Measurements from ENCODE around the gene S1PR2.
A peak's percentile ranks its signal among the peaks of the same experiment; 100 is the strongest.

The S1PR2 gene, protein sequence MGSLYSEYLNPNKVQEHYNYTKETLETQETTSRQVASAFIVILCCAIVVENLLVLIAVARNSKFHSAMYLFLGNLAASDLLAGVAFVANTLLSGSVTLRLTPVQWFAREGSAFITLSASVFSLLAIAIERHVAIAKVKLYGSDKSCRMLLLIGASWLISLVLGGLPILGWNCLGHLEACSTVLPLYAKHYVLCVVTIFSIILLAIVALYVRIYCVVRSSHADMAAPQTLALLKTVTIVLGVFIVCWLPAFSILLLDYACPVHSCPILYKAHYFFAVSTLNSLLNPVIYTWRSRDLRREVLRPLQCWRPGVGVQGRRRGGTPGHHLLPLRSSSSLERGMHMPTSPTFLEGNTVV
- total RNA-seq, result 7.1 to 37.9 (median 24.3) reads per million in 3 experiments

DNA sequence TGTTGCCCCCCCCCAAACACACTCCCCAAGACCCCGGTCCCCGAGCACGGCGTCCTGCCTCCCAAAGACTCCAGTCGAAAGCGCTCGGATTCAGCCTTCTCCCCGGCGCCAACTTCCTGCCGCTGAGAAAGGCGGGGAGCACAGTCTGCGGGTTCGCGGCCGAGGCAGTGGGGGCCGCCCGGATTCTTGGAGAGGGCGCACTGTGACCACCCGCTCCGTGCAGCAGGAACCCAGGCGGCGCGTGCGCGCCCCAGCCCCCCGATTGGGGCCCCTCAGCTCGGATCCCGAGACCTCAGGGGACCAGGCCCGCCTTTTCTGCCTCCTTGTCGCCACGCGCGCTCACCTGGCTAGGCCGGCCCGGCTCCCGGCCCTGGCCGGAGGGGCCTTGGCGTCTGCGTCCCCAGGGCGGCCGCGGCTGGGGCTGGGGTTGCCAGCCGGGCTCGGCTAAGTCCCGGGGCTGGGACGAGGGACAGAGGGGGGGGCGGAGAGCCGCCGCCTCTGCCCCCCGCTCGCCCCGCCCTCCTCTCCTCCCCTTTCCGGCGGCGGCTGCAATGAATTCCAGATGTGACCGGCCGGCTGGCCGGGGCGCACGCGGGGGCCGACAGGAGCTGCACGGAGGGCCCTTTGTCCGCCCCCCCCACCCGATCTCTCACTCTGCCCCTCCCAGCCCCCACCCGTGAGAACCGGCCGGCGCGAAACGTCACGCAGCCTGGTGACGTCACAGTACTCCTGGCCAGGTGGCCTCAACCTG lies at the start of gene S1PR2:
S1PR2 (minus strand) TSS at position 471 of the 751 bp plus-strand sequence. CDS start 6,426 bp downstream, outside the sequence.
- peak; percentile 69 for DNase-seq

DNA sequence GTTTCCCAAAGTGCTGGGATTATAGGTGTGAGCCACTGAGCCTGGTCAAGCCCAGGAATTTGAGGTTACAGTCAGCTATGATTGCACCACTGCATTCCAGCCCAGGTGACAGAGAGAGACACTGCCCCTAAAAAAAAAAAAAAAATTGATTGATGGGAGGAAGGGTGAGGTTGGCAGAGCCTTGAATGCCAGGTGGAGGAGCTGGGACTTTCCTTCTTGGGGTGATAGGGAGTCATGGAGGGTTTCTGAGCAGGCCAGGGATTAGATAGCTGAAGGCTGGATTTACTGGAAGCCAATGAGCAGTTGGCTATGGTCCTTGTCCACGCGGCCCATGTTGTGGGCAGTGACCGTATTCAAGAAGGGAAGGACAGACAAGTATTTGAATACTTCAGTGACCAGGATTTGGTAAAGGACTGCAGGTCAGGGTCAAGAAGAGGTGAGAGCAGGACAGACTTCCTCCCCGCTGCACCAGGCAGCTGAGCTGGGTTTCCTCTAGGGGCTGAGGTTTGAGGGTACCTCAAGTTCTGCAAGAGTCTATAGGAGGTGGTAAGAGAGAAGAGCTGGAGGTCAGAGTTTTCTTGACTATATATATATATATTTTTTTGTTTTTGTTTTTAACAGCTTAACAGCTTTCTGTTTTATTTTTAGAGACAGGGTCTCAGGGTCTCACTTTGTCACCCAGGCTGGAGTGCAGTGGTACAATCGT lies 48.8 kb upstream of the S1PR2 start:
- no peak for DNase-seq

DNA sequence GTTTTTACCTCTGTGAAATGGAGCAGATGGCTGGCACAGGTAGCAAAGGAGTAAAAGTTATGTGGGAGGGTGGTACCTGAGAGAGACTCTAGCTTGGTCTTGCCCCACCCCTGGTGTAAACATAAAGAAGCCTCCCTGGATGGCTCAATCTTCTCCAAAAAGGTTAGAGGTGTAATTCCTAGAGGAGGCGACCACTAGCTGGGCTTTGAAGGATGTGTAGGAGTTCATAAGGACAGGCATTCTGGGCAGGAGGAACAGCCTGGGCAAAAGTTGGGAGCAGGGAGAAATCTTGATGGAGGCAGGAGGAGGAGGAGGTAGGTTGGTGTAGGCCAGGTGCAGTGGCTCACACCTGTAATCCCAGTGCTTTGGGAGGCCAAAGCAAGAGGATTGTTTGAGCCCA lies 47.8 kb upstream of the S1PR2 start:
- no peak for DNase-seq

DNA sequence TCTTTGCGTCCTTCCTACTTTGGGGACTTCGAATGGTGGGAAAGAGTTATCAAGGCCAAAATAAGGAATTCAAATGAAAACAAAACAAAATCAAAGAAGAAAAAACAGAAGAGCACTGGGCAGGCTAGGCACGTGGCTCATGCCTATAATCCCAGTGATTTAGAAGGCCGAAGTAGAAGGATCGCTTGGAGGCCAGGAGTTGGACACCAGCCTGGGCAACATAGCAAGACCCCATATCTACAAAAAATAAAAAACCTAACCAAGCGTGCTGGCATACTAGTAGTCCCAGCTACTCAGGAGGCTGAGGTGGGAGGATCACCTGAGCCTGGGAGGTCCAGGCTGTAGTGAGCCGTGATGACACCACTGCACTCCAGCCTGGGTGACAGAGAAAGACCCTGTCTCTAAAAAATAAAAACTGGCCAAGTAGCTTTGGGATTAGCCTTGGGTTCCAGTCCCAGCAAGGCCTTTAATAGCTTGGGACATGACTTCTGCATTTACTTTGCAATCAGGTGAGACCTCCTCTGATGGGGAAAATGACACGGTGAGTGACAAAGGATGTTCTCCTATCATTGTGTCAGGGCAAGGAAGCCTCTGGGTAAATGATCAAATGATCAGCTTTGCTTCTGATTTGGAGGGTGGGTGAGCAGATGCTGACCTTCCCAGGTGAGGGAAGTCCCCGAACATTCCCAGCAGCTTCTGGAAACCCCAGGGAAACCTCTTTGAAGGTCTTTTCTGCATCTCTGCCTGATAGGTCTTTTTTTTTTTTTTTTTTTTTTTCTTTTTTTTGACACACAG lies 46.9 kb upstream of the S1PR2 start:
- DNase-seq, result no peak

DNA sequence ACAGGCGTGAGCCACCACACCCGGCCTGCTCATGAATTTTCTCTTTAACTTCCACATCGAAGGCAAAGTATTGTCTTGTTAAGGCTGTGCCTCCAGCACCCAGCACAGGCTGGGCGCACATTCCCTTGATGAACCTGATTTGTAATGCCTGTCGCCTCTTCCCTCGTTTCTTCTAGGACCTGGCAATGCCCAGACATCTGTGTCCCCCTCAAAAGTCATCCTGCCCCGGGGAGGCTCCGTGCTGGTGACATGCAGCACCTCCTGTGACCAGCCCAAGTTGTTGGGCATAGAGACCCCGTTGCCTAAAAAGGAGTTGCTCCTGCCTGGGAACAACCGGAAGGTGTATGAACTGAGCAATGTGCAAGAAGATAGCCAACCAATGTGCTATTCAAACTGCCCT lies 43.5 kb upstream of the S1PR2 start:
- no peak for DNase-seq

DNA sequence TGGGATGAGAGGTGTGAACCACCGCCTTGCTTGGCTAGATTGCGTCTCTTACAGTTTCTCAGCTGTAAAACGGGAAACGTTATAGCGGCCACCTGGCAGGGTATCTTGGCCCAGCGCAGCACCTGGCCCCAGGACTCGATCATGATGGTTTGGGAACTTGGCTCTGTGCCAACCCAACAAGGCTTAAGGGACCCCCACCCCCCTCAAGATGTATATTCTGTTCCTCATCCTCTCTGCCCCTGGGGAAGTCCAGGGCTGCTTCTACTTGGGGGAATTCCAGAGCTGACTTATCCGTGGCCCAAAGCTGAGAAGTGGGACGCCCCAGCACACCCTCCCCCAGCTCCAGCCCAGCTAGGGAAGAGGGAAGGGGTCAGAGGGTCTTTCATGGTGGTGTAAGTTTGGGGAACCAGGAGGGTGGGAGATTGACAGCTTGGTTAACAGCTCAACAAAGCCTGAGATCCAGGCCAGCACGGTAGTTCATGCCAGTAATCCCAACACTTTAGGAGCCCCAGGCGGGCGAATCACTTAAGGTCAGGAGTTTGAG lies 40.5 kb upstream of the S1PR2 start:
- no peak for DNase-seq

DNA sequence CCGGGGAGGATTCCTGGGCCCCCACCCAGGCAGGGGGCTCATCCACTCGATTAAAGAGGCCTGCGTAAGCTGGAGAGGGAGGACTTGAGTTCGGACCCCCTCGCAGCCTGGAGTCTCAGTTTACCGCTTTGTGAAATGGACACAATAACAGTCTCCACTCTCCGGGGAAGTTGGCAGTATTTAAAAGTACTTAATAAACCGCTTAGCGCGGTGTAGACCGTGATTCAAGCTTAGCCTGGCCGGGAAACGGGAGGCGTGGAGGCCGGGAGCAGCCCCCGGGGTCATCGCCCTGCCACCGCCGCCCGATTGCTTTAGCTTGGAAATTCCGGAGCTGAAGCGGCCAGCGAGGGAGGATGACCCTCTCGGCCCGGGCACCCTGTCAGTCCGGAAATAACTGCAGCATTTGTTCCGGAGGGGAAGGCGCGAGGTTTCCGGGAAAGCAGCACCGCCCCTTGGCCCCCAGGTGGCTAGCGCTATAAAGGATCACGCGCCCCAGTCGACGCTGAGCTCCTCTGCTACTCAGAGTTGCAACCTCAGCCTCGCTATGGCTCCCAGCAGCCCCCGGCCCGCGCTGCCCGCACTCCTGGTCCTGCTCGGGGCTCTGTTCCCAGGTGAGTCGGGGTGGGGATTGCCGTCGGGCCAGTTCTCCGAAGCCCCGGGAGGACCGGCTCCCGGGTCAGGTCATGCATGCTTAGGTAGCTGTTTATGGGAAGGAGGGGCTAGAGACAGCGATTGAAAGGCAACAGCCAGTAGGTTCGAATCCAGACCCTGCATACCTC lies 39.7 kb upstream of the S1PR2 start, which contains the start of gene ICAM1:
ICAM1 (plus strand) TSS at position 505 of the 779 bp plus-strand sequence; CDS start at position 545, 40 bp downstream.
- DNase-seq, result peak; percentile 70

DNA sequence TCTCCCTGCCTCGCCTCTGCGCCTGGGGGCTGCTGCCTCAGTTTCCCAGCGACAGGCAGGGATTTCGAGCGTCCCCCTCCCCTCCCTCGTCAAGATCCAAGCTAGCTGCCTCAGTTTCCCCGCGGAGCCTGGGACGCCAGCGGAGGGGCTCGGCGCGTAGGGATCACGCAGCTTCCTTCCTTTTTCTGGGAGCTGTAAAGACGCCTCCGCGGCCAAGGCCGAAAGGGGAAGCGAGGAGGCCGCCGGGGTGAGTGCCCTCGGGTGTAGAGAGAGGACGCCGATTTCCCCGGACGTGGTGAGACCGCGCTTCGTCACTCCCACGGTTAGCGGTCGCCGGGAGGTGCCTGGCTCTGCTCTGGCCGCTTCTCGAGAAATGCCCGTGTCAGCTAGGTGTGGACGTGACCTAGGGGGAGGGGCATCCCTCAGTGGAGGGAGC lies 39.1 kb upstream of the S1PR2 start:
- DNase-seq, result peak; percentile 68

DNA sequence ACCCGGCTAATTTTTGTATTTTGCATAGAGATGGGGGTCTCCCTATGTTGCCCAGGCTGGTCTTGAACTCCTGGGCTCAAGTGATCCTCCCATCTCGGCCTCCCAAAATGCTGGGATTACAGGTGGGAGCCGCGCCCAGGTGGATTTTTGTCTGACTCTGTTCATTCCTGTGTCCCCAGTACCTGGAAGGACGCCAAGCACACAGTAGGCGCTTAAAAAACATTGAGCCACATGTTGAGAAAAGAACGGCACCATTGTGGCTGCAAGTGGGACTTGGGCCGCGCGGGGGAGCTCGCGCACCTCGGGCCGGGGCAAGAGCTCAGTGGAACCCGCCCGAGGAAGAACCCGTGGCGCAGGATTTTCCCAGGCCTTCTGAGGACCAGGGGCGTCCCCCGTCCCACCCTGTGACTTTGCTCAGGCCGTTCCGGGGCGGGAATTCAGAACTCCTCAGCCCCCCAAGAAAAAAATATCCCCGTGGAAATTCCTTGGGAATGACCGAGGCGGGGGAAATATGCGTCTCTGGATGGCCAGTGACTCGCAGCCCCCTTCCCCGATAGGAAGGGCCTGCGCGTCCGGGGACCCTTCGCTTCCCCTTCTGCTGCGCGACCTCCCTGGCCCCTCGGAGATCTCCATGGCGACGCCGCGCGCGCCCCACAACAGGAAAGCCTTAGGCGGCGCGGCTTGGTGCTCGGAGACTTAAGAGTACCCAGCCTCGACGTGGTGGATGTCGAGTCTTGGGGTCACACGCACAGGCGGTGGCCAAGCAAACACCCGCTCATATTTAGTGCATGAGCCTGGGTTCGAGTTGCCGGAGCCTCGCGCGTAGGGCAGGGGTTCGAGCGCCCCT lies 38.4 kb upstream of the S1PR2 start:
- peak; percentile 81 for DNase-seq

DNA sequence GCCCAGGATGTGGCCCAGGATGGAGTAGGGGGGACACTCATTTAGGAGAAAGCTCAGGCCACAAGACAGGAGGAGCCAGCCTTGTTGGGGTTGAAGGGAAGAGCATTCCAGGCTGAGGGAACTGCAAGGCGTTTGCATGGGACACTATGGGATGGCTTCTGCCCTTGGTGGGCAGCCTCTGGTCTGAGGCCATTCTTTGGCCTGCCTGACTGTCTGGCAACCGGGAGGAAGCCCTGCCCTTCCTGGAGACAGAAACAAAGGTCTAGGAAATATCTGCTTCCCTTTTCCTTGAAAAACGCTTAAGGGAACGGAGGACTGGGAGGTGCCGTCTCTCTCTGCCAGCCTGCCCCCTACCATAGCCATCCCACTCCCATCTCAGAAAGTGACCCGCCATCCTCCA lies 36.9 kb upstream of the S1PR2 start:
- DNase-seq, result no peak

DNA sequence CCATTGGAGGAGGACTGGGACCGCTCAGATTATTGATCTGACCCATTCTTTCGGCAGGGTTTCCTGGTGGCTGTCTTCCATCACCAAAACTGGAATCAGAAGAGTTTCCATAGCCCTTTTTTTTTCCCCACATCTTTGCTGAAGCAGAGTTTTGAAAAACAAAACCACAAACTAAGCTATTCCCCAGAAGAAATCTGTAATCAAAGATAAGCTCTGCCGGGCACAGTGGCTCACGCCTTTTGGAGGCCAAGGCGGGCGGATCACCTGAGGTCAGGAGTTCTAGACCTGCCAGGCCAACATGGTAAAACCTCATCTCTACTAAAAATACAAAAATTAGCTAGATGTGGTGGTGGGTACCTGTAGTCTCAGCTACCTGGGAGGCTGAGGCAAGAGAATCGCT lies 35.6 kb upstream of the S1PR2 start:
- DNase-seq, result no peak

DNA sequence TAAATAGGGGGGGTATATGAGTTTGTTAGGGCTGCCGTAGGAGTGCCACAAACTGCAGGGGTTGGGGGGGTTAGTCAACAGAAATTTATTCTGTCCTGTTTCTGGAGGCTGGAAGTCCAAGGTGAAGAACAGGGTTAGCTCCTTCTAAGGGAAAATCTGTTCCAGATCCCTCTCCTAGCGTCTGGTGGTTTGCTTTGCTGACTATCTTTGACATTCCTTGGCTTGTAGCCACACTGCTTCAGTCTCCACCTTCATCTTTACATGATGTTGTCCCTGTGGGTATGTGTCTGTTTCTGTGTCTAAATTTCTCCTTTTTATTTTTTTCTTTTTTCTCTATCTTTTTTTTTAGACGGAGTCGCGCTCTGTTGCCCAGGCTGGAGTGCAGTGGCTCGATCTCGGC lies 31.6 kb upstream of the S1PR2 start:
- DNase-seq, result no peak

DNA sequence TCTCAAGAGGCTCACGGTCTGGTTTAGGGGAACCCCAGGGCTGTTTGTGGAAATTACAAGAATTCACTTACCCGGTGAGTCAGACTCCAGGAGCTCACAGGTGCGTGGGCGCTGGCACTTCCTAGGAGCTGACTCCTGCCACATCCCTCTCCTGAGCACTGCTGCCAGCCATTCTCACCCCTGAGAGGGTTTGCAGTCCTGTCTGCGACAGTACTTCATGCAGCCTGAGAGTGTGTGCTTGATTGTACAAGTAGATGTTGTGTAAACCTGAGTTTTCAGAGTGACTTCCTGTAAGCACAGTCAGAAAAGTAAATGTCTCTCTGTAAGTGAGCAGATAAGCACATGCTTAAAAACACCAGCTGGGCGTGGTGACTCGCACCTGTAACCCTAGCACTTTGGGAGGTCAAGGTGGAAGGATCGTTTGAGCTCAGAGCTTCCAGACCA lies 29.0 kb upstream of the S1PR2 start:
- DNase-seq, result no peak

DNA sequence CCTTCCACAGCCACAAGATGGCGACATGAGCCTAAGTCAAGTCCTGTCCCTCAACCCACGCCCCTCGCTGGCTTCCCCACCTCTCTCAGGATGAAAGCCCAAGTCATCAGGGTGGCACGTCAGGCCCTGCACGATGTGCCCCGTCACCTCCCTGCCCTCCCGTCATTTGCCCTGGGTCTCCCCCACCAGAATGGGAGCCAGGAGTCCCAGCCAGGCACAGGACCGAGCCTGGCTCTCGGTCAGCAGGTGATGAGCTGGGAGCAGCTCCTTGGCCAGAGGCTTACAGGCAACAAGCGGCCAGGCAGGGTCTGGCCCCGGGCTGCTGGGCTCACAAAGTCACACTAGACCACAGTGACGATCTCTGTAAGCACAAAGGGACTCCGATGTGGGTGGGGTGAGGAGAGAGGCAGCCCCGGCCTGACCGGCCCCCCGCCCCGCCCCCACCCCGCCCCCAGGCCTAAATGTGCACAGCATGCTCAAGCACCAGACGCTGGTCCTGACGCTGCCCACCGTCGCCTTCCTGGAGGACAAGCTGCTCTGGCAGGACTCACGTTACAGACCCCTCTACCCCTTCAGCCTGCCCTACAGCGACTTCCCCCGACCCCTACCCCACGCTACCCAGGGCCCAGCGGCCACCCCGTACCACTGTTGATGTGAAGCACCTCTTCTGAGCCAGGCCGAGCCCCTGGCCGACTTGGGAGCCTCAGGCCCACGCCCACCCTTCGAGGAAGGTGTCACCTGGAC lies 28.2 kb upstream of the S1PR2 start:
- peak; percentile 82 for DNase-seq

DNA sequence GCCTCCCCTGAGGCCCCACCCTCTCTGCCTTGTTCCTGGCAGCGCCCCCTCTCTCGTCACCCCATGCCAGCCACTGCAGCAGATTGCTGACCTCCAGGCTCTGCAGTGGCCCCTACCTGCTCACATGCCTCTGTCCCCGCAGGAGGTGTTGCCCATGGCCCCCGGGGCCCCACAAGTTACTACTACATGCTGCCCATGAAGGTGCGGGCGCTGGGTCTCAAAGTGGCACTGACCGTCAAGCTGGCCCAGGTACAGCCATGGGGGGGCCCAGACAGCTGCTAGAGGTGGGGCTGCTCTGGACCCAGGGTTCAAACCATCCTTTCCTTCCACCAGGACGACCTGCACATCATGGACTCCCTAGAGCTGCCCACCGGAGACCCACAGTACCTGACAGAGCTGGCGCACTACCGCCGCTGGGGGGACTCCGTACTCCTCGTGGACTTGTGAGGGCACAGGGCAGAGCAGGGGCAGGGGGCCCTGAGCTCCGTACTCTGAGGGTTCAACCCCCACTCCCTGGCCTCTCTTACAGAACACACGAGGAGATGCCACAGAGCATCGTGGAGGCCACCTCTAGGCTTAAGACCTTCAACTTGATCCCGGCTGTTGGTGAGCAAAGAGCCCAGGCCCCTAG lies 27.1 kb upstream of the S1PR2 start:
- DNase-seq, result no peak

DNA sequence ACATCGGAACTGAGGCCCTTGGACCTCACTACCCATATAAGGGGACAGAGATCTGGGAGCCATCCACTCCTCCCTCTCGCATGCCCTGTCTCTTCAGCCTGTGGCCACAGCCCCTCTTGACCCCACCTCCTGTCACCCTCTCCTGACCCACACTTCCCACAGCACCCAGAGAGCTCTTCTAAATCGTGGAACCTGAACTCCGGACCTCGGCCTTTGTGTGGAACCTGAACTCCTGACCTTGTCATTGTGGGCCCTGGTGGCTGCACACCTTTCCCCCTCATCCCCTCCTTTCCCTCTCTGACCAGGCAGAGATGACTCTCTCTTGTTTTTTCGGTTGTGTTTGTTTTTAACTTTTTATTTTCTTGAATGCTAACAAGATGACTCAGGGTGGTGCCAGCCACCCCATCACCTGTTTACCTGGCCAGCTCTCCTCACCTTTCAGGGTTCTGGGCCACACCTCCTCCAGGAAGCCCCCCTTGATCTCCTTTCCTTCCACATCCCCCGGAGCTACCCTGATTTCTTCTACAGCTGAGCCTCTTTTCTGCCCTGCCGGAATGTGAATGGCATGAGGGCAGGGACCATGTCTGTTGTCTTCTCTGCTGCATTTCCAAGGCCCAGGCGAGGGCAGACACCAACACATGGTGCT lies 26.0 kb upstream of the S1PR2 start:
- DNase-seq, result no peak

DNA sequence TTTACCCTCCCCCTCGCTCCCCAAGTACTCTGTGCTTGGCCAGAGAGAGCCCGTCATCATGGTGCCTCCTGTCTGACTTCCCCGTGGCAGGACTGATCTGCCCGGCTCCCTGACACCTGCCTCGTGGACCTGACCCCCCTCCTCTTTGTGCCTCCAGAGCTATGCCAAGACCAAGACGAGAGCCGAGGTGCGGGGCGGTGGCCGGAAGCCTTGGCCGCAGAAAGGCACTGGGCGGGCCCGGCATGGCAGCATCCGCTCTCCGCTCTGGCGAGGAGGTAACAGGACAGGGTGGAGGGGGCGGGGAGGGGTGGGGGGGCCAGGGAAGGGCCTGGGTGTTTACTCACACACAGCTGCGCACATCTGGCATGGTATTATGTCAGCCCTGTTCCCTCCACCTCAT lies 25.4 kb upstream of the S1PR2 start:
- DNase-seq, result no peak

DNA sequence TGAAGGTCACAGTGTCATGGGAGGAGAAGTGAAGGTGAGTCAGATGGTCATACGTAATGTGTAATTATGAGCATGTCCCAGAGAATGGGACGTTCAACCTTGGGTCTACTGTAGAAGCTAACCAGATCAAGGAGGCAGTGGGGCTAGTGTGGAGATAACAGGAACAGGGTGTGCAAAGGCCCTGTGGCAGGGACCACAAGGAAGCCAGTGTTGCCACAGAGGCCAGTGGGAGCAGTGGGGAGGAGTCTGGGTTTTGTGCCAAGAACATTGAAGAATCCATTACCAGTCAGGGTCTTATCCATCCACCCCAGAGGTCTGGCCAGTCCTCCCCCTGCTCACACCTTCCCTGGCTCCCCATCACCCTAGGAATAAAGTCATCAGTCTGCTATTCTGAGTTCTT lies 24.2 kb upstream of the S1PR2 start:
- DNase-seq, result no peak

DNA sequence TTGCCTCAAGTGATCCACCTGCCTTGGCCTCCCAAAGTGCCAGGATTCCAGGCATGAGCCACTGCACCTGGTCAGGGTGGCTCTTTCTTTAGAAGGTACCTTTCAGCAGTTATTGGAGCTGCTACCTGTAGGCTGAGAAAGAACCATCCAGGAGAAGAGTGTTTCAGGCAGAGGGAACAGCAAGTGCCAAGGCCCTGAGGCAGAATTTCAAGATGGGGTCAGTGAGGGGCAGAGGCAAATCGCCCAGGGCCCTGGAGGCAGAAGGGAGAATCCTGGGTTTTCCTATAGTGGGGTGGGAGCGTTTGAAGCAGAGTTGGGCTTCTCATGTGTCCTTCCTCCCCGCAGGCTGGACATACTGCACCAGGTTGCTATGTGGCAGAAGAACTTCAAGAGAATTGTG lies 23.1 kb upstream of the S1PR2 start:
- DNase-seq, result no peak

All from central memory CD4-positive, alpha-beta T cell (primary cell).